ENCODE results near the gene PLK5.
A peak's percentile ranks its signal among the peaks of the same experiment; 100 is the strongest.
"Not testable (repeated sequence)": the region's sequence is repeated elsewhere in the genome, so short reads cannot be mapped to it uniquely, and the experiment has no call there.

PLK5 gene

GRCh38 chr19:1507763-1508506 lies 15.9 kb upstream of the PLK5 start:
- DNase-seq = peak; percentile 53 to 96 (median 89)

GRCh38 chr19:1508507-1508856 lies 15.4 kb upstream of the PLK5 start:
- DNase-seq = no peak

GRCh38 chr19:1509602-1510441 lies 14.1 kb upstream of the PLK5 start:
- DNase-seq = no peak

- no peak for DNase-seq
Observed at GRCh38 chr19:1510442-1510806, 13.5 kb upstream of the PLK5 start.

- DNase-seq = no peak
Observed at GRCh38 chr19:1510807-1511206, 13.1 kb upstream of the PLK5 start.

- no peak for DNase-seq
Observed at GRCh38 chr19:1511318-1512317, 12.3 kb upstream of the PLK5 start.

- peak in 1 of 51 donors; percentile 13 for DNase-seq
Observed at GRCh38 chr19:1512671-1513498, 11.0 kb upstream of the PLK5 start, which contains the start of gene ADAMTSL5. ADAMTSL5 (minus strand) TSS chr19:1513019; CDS start chr19:1510943, 2,076 bp downstream.

- DNase-seq = peak in 1 of 51 donors; percentile 6
Observed at GRCh38 chr19:1513499-1514294, 10.2 kb upstream of the PLK5 start.

- DNase-seq = no peak
Observed at GRCh38 chr19:1514295-1514661, 9.6 kb upstream of the PLK5 start.

- DNase-seq = no peak
Observed at GRCh38 chr19:1514986-1515721, 8.7 kb upstream of the PLK5 start.

GRCh38 chr19:1516395-1516753 lies 7.5 kb upstream of the PLK5 start:
- no peak for DNase-seq

GRCh38 chr19:1518471-1518870 lies 5.4 kb upstream of the PLK5 start:
- DNase-seq = no peak

- DNase-seq = not testable (repeated sequence)
Observed at GRCh38 chr19:1519802-1520201, 4.1 kb upstream of the PLK5 start.

GRCh38 chr19:1520203-1520780 lies 3.6 kb upstream of the PLK5 start:
- DNase-seq = no peak

GRCh38 chr19:1521636-1522035 lies 2.2 kb upstream of the PLK5 start:
- DNase-seq = peak in 46 of 51 donors; percentile 2 to 88 (median 56)

GRCh38 chr19:1522061-1522460 lies 1.8 kb upstream of the PLK5 start:
- DNase-seq = peak in 2 of 51 donors; percentile 33

GRCh38 chr19:1522838-1523237 lies 1.0 kb upstream of the PLK5 start:
- peak in 1 of 51 donors; percentile 6 for DNase-seq

GRCh38 chr19:1524287-1524971 lies 552 bp downstream of the PLK5 start:
- DNase-seq = no peak
